IMR-90 (cell line): ENCODE results near the gene KLHL28. TPM values are rescaled to one million over a fixed set of nuclear protein-coding genes. Genes with fewer than 3 reads are reported as not detected.

Source experiments
- ATAC-seq: fragments of 200-7000 bp; cut with Tn5 transposase; 2 replicates; pipeline ENCODE4 v1.9.1; 2020; ENCODE audit warnings: low read depth, mild to moderate bottlenecking, moderate library complexity
- BruUV-seq: library from RNA; stranded (reverse); fragments of 400-500 nt; replicated peaks from 2 replicates; lab custom pipeline; 2021; lab: Mats Ljungman, UMichigan
- CTCF ChIA-PET: fragments of 300-600 bp; formaldehyde crosslinking; extraction: SDS; loops from one replicate; lab custom pipeline; 2021; ENCODE audit warnings: antibody characterized with exemption; lab: Yijun Ruan, JAX
- POLR2A ChIA-PET: fragments of 300-600 bp; sonication (Branson Sonifier 250); formaldehyde crosslinking; loops from one replicate; lab custom pipeline; 2022; ENCODE audit warnings: antibody characterized with exemption; ENCODE audit not compliant: unreplicated experiment; lab: Charles Lee
- DNase-seq: peaks from one replicate; pipeline ENCODE4 v3.0.0; 2013
- H2AFZ ChIP-seq: replicated peaks from 2 replicates; pipeline ENCODE3; 2013; ENCODE audit warnings: low read length, mild to moderate bottlenecking; ENCODE audit not compliant: poor library complexity
- H2AK5ac ChIP-seq: 2 replicates; pipeline ENCODE4 v1.6.1; 2013; ENCODE audit warnings: low read depth, low read length, inconsistent platforms
- H2AK9ac ChIP-seq: replicated peaks from 2 replicates; pipeline ENCODE3; 2013; ENCODE audit warnings: mild to moderate bottlenecking, low read depth, low read length, moderate library complexity; ENCODE audit not compliant: poor library complexity
- H2BK120ac ChIP-seq: 2 replicates; pipeline ENCODE4 v1.6.1; 2013; ENCODE audit warnings: low read depth, low read length, inconsistent platforms
- H2BK15ac ChIP-seq: 3 replicates; pipeline ENCODE4 v1.6.1; 2013; ENCODE audit warnings: low read depth, low read length, inconsistent platforms
- H2BK20ac ChIP-seq: 2 replicates; pipeline ENCODE4 v1.6.1; 2013; ENCODE audit warnings: low read depth, mild to moderate bottlenecking, inconsistent platforms, low read length, moderate library complexity
- H2BK5ac ChIP-seq: 2 replicates; pipeline ENCODE4 v1.6.1; 2013; ENCODE audit warnings: mild to moderate bottlenecking, low read depth, low read length, inconsistent platforms; ENCODE audit not compliant: poor library complexity, severe bottlenecking
- H3K14ac ChIP-seq: replicated peaks from 2 replicates; pipeline ENCODE4 v1.6.1; 2013; ENCODE audit warnings: low read depth, low read length, inconsistent platforms
- H3K18ac ChIP-seq: 2 replicates; pipeline ENCODE4 v1.6.1; 2013; ENCODE audit warnings: low read depth, low read length, control low read depth
- H3K23ac ChIP-seq: 2 replicates; pipeline ENCODE4 v1.6.1; 2013; ENCODE audit warnings: low read depth, low read length, inconsistent platforms
- H3K27ac ChIP-seq: 2 replicates; pipeline ENCODE4 v1.5.1; 2013; ENCODE audit warnings: mild to moderate bottlenecking, control low read depth, low read length; ENCODE audit not compliant: insufficient read depth
- H3K27me3 ChIP-seq: 2 replicates; pipeline ENCODE4 v1.6.1; 2013; ENCODE audit warnings: low read length; ENCODE audit not compliant: control insufficient read depth, insufficient read depth
- H3K36me3 ChIP-seq: 2 replicates; pipeline ENCODE4 v1.6.1; 2013; ENCODE audit warnings: low read length, mixed read lengths; ENCODE audit not compliant: control insufficient read depth, insufficient read depth
- H3K4ac ChIP-seq: 2 replicates; pipeline ENCODE4 v1.6.1; 2013; ENCODE audit warnings: low read depth, low read length, inconsistent platforms
- H3K4me1 ChIP-seq: 2 replicates; pipeline ENCODE4 v1.6.1; 2013; ENCODE audit warnings: low read length, mixed read lengths; ENCODE audit not compliant: control insufficient read depth, insufficient read depth
- H3K4me2 ChIP-seq: 2 replicates; pipeline ENCODE4 v1.6.1; 2013; ENCODE audit warnings: low read depth, mild to moderate bottlenecking, control low read depth, low read length, moderate library complexity
- H3K4me3 ChIP-seq: 2 replicates; pipeline ENCODE4 v1.5.1; 2013; ENCODE audit warnings: low read depth, mild to moderate bottlenecking, control low read depth, low read length, moderate library complexity; ENCODE audit not compliant: insufficient read depth
- H3K56ac ChIP-seq: 2 replicates; pipeline ENCODE4 v1.6.1; 2013; ENCODE audit warnings: low read length, inconsistent platforms; ENCODE audit not compliant: insufficient read depth; ENCODE audit errors: extremely low read depth
- H3K79me1 ChIP-seq, 2 experiments: 2 replicates each; pipeline ENCODE4 v1.6.1; 2013; ENCODE audit warnings: low read length in 2 of 2, inconsistent platforms in 1 of 2, low read depth in 1 of 2
- H3K9ac ChIP-seq: 2 replicates; pipeline ENCODE4 v1.6.1; 2013; ENCODE audit warnings: low read depth, low read length, control low read depth
- H3K9me1 ChIP-seq: 2 replicates; pipeline ENCODE4 v1.6.1; 2013; ENCODE audit warnings: low read length, inconsistent platforms; ENCODE audit not compliant: insufficient read depth
- H3K9me3 ChIP-seq: 2 replicates; pipeline ENCODE4 v1.6.1; 2013; ENCODE audit warnings: low read length; ENCODE audit not compliant: control insufficient read depth, insufficient read depth
- H4K20me1 ChIP-seq: 2 replicates; pipeline ENCODE4 v1.6.1; 2013; ENCODE audit warnings: low read length, inconsistent platforms; ENCODE audit not compliant: insufficient read depth
- H4K5ac ChIP-seq: 2 replicates; pipeline ENCODE4 v1.6.1; 2013; ENCODE audit warnings: mild to moderate bottlenecking, low read depth, low read length, control low read depth
- H4K8ac ChIP-seq, 2 experiments: 2 replicates each; pipeline ENCODE4 v1.6.1; 2013; ENCODE audit warnings: low read depth in 2 of 2, low read length in 2 of 2, control low read depth in 1 of 2, inconsistent platforms in 1 of 2
- H4K91ac ChIP-seq: 2 replicates; pipeline ENCODE4 v1.6.1; 2013; ENCODE audit warnings: low read depth, low read length, inconsistent platforms; ENCODE audit not compliant: insufficient read depth
- BHLHE40 ChIP-seq: fragments of 150-350 bp; IDR thresholded peaks from 2 replicates; pipeline ENCODE4 v1.6.1; 2016; ENCODE audit warnings: mild to moderate bottlenecking, low read depth, low read length
- CEBPB ChIP-seq: IDR thresholded peaks from 2 replicates; pipeline ENCODE4 v1.6.1; 2012; ENCODE audit warnings: low read depth, low read length, improper control_type of control experiment
- CHD1 ChIP-seq: IDR thresholded peaks from 2 replicates; pipeline ENCODE4 v1.6.1; 2012; ENCODE audit warnings: low read depth, low read length, improper control_type of control experiment
- CTCF ChIP-seq: conservative IDR thresholded peaks from 2 replicates; pipeline ENCODE4 v1.5.1; 2012; ENCODE audit warnings: mild to moderate bottlenecking, low read depth, low read length, improper control_type of control experiment
- ELK1 ChIP-seq: fragments of 150-350 bp; IDR thresholded peaks from 2 replicates; pipeline ENCODE4 v1.6.1; 2016; ENCODE audit warnings: low read depth, mild to moderate bottlenecking, low read length, moderate library complexity, borderline replicate concordance
- FOS ChIP-seq: fragments of 150-350 bp; IDR thresholded peaks from 2 replicates; pipeline ENCODE4 v1.6.1; 2016; ENCODE audit warnings: low read depth, low read length
- MAFK ChIP-seq: IDR thresholded peaks from 2 replicates; pipeline ENCODE4 v1.6.1; 2012; ENCODE audit warnings: low read depth, low read length, improper control_type of control experiment
- MAZ ChIP-seq: IDR thresholded peaks from 2 replicates; pipeline ENCODE4 v1.6.1; 2012; ENCODE audit warnings: low read depth, mild to moderate bottlenecking, low read length, improper control_type of control experiment, moderate library complexity, borderline replicate concordance
- MXI1 ChIP-seq: IDR thresholded peaks from 2 replicates; pipeline ENCODE4 v1.6.1; 2012; ENCODE audit warnings: low read depth, mild to moderate bottlenecking, low read length, moderate library complexity, borderline replicate concordance
- NFE2L2 ChIP-seq: fragments of 150-350 bp; IDR thresholded peaks from 2 replicates; pipeline ENCODE4 v1.6.1; 2016; ENCODE audit warnings: low read depth, mild to moderate bottlenecking, low read length
- POLR2A ChIP-seq: IDR thresholded peaks from 2 replicates; pipeline ENCODE4 v1.6.1; 2012; ENCODE audit warnings: mild to moderate bottlenecking, low read depth, low read length
- RAD21 ChIP-seq: IDR thresholded peaks from 2 replicates; pipeline ENCODE4 v1.6.1; 2012; ENCODE audit warnings: low read length, improper control_type of control experiment
- RCOR1 ChIP-seq: IDR thresholded peaks from 2 replicates; pipeline ENCODE4 v1.6.1; 2012; ENCODE audit warnings: mild to moderate bottlenecking, low read length, improper control_type of control experiment; ENCODE audit not compliant: insufficient replicate concordance
- RFX5 ChIP-seq: IDR thresholded peaks from 2 replicates; pipeline ENCODE4 v1.8.0; 2012; ENCODE audit warnings: low read depth, mild to moderate bottlenecking, low read length, moderate library complexity
- SMC3 ChIP-seq: fragments of 150-350 bp; IDR thresholded peaks from 2 replicates; pipeline ENCODE4 v1.6.1; 2016; ENCODE audit warnings: low read depth, mild to moderate bottlenecking, antibody characterized with exemption, low read length, moderate library complexity
- USF2 ChIP-seq: fragments of 150-350 bp; IDR thresholded peaks from 2 replicates; pipeline ENCODE4 v1.6.1; 2017; ENCODE audit warnings: mild to moderate bottlenecking, antibody characterized with exemption, low read length, low read depth
- WGBS, 2 experiments: methylation state at CpG; one replicate each; pipeline versions ENCODE4 v1.1.5 to v1.1.7; 2013; ENCODE audit warnings: missing lambda C conversion rate in 2 of 2; ENCODE audit not compliant: insufficient read length in 1 of 2; ENCODE audit errors: extremely low coverage in 2 of 2; 5-methylcytosine and 5-hydroxymethylcytosine counted together
- dilution Hi-C: fragments of 300-500 bp; cut with HindIII; formaldehyde crosslinking; loops from one replicate; pipeline ENCODE4 v1.14.3; 2018; ENCODE audit warnings: low sequenced_read_pairs; ENCODE audit not compliant: unreplicated experiment
- in situ Hi-C: fragments of 300-500 bp; cut with MboI; formaldehyde crosslinking; loops from 3 replicates; pipeline ENCODE4 v1.14.3; 2019; ENCODE audit warnings: low sequenced_read_pairs, inconsistent platforms, mixed read lengths
- intact Hi-C: fragments of 100-400 bp; cut with micrococcal nuclease; formaldehyde crosslinking; loops from 2 replicates; pipeline ENCODE4 v1.10.0; 2022
- polyA plus RNA-seq, 3 experiments: library from polyadenylated mRNA; depleted of rRNA; stranded (reverse); fragments of >200 nt; gene quantifications; 2 replicates each; pipeline ENCODE4 v1.2.3, GENCODE V29; 2012; ENCODE audit warnings: low replicate concordance in 1 of 3
- total RNA-seq: library from RNA; depleted of rRNA; stranded (reverse); fragments of >200 nt; gene quantifications from 2 replicates; pipeline ENCODE4 v1.2.3, GENCODE V29; 2012

KLHL28 gene
- total and polyA plus RNA-seq, 2 of the 4 experiments (the other 2 are of a cell fraction): 2.9 to 7.7 TPM

GRCh38 chr14:44988694-44989093 lies 26.9 kb upstream of the KLHL28 start:
- Histone ChIP-seq H3K36me3 (no peaks in the 10 kb centered on the region), H4K91ac (no peak overlapping the region), H2AK5ac (no peak overlapping the region), H2BK5ac (no peak overlapping the region), H3K27ac (no peak overlapping the region), H3K27me3 (no peaks in the 10 kb centered on the region), H2BK20ac (no peak overlapping the region), H4K8ac (no peak overlapping the region), H3K9me1 (no peaks in the 10 kb centered on the region), H3K4me1 (no peaks in the 10 kb centered on the region), H3K4me3 (no peak overlapping the region), H3K18ac (no peak overlapping the region), H2BK15ac (no peak overlapping the region), H3K4me2 (no peak overlapping the region), H3K9ac (no peak overlapping the region), H2BK120ac (no peak overlapping the region), H2AFZ (no peak overlapping the region), H3K9me3 (no peaks in the 10 kb centered on the region), H3K56ac (no peak overlapping the region), H3K79me1 (peaks cover 6 to 9% of the 10 kb centered on the region in 2 experiments; a peak in 3 of 4 replicates), H3K14ac (no peak overlapping the region), H2AK9ac (no peak overlapping the region), H3K23ac (no peak overlapping the region), H3K4ac (no peak overlapping the region), H4K5ac (no peak overlapping the region), H4K20me1 (no peaks in the 10 kb centered on the region)
- dilution Hi-C loops (no loop called here), in situ Hi-C loops (no loop called here), intact Hi-C loops (no loop called here)
- ChIA-PET POLR2A (no interaction called here), CTCF (interaction anchor here (1.0 kb wide), 1 partner anchor 10 kb away, joined by 5 read pairs; no protein-coding TSS in a partner anchor)
- TF ChIP-seq RAD21 (no peak), BHLHE40 (no peak), CEBPB (no peak), FOS (no peak), POLR2A (no peak), RCOR1 (no peak), NFE2L2 (no peak), CHD1 (no peak), RFX5 (no peak), MXI1 (no peak), MAFK (no peak), SMC3 (no peak), CTCF (no peak), USF2 (no peak), MAZ (no peak), ELK1 (no peak)
- no TSS peak for BruUV-seq
- 53% methylated on average over 2 of the region's 2 CpGs; no CpG with 5 or more reads in 1 of the 2 experiments for WGBS, 2 experiments
- DNase-seq (no peak), ATAC-seq (no peak)
